Endothelial cell (in vitro differentiated cells): ENCODE measurements around the gene ANTKMT. TPM values are rescaled to one million over a fixed set of nuclear protein-coding genes. Genes with fewer than 3 reads are reported as not detected.

Source experiments
- DNase-seq: peaks from one replicate; pipeline ENCODE4 v3.0.0; 2021; ENCODE audit warnings: low spot score
- H3K27ac Mint-ChIP-seq: one replicate; pipeline ENCODE4 v1.8.0; 2021; ENCODE audit warnings: mixed read lengths, inconsistent platforms; ENCODE audit not compliant: unreplicated experiment
- H3K27me3 Mint-ChIP-seq: one replicate; pipeline ENCODE4 v1.8.0; 2021; ENCODE audit warnings: mild to moderate bottlenecking, moderate library complexity, mixed read lengths, inconsistent platforms; ENCODE audit not compliant: unreplicated experiment
- H3K36me3 Mint-ChIP-seq: one replicate; pipeline ENCODE4 v1.8.0; 2021; ENCODE audit warnings: mild to moderate bottlenecking, low read depth, mixed read lengths, inconsistent platforms; ENCODE audit not compliant: unreplicated experiment
- H3K4me1 Mint-ChIP-seq: one replicate; pipeline ENCODE4 v1.8.0; 2021; ENCODE audit warnings: mild to moderate bottlenecking, mixed read lengths, inconsistent platforms; ENCODE audit not compliant: unreplicated experiment
- H3K4me3 Mint-ChIP-seq: one replicate; pipeline ENCODE4 v1.8.0; 2021; ENCODE audit warnings: mild to moderate bottlenecking, mixed read lengths, inconsistent platforms; ENCODE audit not compliant: unreplicated experiment
- H3K9me3 Mint-ChIP-seq: one replicate; pipeline ENCODE4 v1.8.0; 2021; ENCODE audit warnings: mixed read lengths, inconsistent platforms; ENCODE audit not compliant: unreplicated experiment
- total RNA-seq: library from RNA; stranded (reverse); fragmentation: NEBNext Ultra II Directional; extraction: Animal tissue kit (Norgen Biotek cat#: 25700); gene quantifications from one replicate; pipeline ENCODE4 v1.2.1, GENCODE V29; 2021; ENCODE audit not compliant: unreplicated experiment
- TF ChIP-seq, protein P1 (sequence below): fragments of 200-600 bp; sonication (generic); IDR thresholded peaks from one replicate; pipeline ENCODE4 v1.5.0; 2021; ENCODE audit warnings: antibody characterized with exemption; ENCODE audit not compliant: unreplicated experiment

Gene ANTKMT
- total RNA-seq, 1 donor from 2014 or later = 11.1 TPM

DNA sequence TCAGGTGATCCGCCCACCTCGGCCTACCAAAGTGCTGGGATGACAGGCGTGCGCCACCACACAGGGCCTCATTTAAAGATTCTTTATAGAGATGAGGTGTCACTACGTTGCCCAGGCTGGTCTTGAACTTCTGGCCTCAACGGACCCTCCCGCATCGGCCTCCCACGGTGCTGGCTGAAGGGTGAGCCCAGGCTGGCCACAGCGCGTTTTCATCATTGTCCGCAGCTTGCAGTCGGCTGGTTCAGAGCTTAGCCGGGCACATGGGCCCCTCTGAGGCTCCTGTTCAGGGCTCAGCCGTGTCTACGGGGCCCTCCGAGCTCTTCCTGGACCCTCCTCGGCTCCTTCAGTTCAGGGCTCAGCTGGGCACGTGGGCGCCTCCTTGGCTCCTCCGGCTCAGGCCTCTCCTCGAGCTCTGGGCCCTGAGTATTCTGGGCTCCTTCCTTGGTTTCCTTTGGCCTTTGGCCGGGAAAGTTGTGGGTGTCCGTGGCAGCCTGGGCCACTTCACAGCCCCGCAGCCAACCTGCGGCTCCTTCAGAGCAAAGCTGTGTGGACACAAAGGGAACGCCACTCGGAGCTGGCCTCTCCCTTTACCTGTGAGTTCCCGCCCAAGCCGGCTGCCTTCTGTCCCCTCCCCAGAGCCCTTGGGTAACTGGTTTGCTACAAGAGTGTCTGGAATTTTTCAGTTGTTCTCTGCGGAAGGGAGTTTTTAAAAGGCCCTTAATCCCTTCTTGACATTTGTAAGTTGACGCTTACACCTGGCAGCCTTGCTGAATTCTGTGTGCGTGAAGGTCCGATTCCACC is 38.4 kb downstream of the ANTKMT start:
- no peak for DNase-seq
- no peaks in the 10 kb centered on the region for H3K9me3 Mint-ChIP-seq
- no peaks in the 10 kb centered on the region for H3K4me1 Mint-ChIP-seq
- H3K36me3 Mint-ChIP-seq = no peaks in the 10 kb centered on the region
- peaks cover 3% of the 10 kb centered on the region for H3K27me3 Mint-ChIP-seq
- no peak overlapping the region for H3K4me3 Mint-ChIP-seq
- TF ChIP-seq, protein P1, sequence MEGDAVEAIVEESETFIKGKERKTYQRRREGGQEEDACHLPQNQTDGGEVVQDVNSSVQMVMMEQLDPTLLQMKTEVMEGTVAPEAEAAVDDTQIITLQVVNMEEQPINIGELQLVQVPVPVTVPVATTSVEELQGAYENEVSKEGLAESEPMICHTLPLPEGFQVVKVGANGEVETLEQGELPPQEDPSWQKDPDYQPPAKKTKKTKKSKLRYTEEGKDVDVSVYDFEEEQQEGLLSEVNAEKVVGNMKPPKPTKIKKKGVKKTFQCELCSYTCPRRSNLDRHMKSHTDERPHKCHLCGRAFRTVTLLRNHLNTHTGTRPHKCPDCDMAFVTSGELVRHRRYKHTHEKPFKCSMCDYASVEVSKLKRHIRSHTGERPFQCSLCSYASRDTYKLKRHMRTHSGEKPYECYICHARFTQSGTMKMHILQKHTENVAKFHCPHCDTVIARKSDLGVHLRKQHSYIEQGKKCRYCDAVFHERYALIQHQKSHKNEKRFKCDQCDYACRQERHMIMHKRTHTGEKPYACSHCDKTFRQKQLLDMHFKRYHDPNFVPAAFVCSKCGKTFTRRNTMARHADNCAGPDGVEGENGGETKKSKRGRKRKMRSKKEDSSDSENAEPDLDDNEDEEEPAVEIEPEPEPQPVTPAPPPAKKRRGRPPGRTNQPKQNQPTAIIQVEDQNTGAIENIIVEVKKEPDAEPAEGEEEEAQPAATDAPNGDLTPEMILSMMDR = no peak
- H3K27ac Mint-ChIP-seq = no peak overlapping the region

DNA sequence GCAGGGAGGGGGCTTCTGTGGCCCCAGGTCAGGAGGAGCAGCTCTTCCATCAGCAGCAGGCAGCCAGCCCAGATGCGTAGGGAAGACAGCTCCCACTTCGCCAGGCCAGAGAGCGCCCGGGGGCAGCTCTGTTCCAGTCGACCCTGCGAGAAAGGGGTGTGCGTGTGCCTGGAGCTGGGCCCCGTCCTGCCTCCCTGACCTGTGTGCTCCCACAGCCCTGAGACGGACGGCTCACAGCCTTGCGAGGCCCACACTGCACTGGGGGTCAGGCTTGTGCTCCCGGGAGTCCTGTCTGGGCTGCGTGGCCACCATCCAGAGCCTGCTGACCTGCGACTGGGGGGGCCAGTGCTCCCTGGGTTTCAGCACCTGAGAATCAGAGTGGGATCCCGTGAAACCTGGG is 39.1 kb downstream of the ANTKMT start:
- Mint-ChIP-seq H3K27ac (no peak overlapping the region), H3K9me3 (no peaks in the 10 kb centered on the region), H3K4me1 (no peaks in the 10 kb centered on the region), H3K27me3 (peaks cover 3% of the 10 kb centered on the region), H3K4me3 (no peak overlapping the region), H3K36me3 (no peaks in the 10 kb centered on the region)
- TF ChIP-seq, protein P1 = no peak
- no peak for DNase-seq

DNA sequence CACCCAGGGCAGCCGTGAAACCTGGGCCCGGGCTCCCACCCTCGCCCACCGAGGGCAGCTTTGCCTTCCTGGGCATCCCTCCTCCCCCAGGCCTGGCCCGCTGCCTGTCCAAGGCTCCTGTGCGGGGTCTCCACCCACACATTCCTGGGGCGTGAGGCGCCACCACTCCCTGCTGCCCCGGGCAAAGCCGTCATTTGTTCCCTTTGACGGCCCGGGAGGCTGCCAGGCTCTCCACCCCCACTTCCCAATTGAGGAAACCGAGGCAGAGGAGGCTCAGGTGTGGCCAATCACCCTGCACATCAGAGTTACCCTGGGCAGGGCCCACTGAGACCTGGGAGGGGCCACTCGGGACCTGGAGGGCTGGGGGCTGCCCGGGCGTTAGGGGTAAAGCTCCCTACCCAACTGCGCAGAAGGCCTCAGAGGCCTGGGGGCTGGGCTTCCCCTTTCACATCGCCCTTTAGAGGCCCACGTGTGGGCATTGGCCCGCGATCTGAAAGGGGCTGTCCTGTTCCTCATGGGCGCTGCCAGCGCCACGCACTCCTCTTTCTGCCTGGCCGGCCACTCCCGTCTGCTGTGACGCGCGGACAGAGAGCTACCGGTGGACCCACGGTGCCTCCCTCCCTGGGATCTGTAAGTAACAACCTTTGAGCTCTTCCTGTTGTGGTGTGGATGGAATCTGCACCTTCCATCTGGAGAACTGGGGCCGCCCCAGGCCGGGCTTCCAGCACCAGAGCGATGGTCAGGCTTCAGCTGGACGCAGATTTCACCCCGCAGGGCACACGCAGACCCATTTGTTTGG is 39.8 kb downstream of the ANTKMT start, which contains the start of gene MSLN:
MSLN (plus strand) TSS at position 190 of the 799 bp plus-strand sequence. CDS start 1,947 bp downstream, outside the sequence.
- Mint-ChIP-seq H3K27ac (no peak within 1 kb of the TSS), H3K4me3 (no peak within 1 kb of the TSS), H3K9me3 (no peaks in the 10 kb centered on the region), H3K4me1 (no peaks in the 10 kb centered on the region), H3K27me3 (peaks cover 3% of the 10 kb centered on the region), H3K36me3 (no peaks in the 10 kb centered on the region)
- no peak for DNase-seq
- TF ChIP-seq, protein P1 = no peak

DNA sequence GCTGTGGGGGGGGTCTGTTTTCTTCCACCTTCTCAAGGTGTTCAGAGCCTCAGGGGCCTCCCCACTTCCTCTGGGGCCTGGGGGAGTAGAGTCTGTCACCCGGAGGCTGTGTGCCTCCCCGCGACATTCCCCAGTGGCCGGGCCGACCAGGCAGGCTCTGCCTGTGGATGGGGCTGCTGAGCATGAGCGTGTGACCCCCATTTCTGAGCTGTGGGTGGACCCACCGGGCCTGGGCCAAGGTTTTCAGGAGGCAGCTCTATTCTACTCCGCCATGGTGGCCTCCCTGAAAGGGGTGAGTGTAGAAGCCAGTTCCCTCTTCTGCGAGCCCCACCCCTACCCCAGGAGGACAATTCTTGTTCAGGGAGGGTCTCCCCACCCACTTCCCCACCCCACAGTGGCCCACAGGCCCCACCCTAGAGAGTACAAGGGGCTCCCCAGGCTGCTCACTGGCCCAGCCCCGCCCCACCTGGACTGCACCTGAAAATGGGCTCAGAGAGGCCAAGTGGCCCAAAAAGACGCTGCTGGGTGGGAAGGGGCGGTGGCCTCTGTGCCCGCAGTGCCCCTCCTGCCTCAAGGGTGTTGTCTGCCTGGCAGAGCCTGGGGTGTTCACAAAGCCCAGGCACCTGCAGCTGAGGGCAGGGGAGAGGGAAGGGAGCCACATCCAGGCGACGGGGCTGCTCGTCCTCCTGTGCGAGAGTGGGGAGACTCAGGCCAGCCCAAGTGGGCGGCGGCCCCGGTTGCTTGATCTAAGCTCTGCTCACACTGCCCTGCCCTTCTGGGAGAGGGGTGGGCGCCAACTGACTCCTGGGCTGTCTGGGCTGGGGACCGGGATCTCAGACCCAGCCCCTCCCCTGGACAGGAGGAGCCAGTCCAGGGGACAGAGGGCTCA is 40.9 kb downstream of the ANTKMT start:
- H3K9me3 Mint-ChIP-seq = no peaks in the 10 kb centered on the region
- no peak overlapping the region for H3K4me3 Mint-ChIP-seq
- DNase-seq = no peak
- H3K27ac Mint-ChIP-seq = no peak overlapping the region
- no peaks in the 10 kb centered on the region for H3K4me1 Mint-ChIP-seq
- peaks cover 4% of the 10 kb centered on the region for H3K27me3 Mint-ChIP-seq
- no peaks in the 10 kb centered on the region for H3K36me3 Mint-ChIP-seq
- TF ChIP-seq, protein P1 = no peak
